ENCODE results near the gene MRE11. TPM values are rescaled to one million over a fixed set of nuclear protein-coding genes. Genes with fewer than 3 reads are reported as not detected.
A peak's percentile ranks its signal among the peaks of the same experiment; 100 is the strongest.
"Not testable (repeated sequence)": the region's sequence is repeated elsewhere in the genome, so short reads cannot be mapped to it uniquely, and the experiment has no call there.

MRE11 gene
- total RNA-seq, 6 experiments from 2014 or later: 12.2 to 17.2 (median 15.7) TPM

GRCh38 chr11:94515398-94515797 lies 21.8 kb upstream of the MRE11 start:
- Mint-ChIP-seq H3K9me3 (no peaks in the 10 kb centered on the region), H3K27me3 (ENCODE audit: insufficient read depth) (peaks cover 25% of the 10 kb centered on the region)
- TF ChIP-seq CTCF (IDR thresholded peaks at IDR 0.05): no peak

GRCh38 chr11:94513091-94513490 lies 19.4 kb upstream of the MRE11 start:
- no peak overlapping the region; the same call in 1 of the 2 replicates for H3K4me3 Mint-ChIP-seq
- H3K36me3 Mint-ChIP-seq (ENCODE audit: low read depth): no peaks in the 10 kb centered on the region
- no peak overlapping the region for H3K27ac Mint-ChIP-seq
- peaks cover 28% of the 10 kb centered on the region for H3K27me3 Mint-ChIP-seq (ENCODE audit: insufficient read depth)
- peaks cover 17% of the 10 kb centered on the region for H3K4me1 Mint-ChIP-seq (ENCODE audit: low read depth)
- TF ChIP-seq CTCF (IDR thresholded peaks at IDR 0.05): no peak
- no peaks in the 10 kb centered on the region for H3K9me3 Mint-ChIP-seq
- DNase-seq: no peak

More at GRCh38 chr11:94515398-94515797, 21.8 kb upstream of the MRE11 start:
- no peaks in the 10 kb centered on the region for H3K36me3 Mint-ChIP-seq (ENCODE audit: low read depth)
- no peak overlapping the region for H3K27ac Mint-ChIP-seq
- DNase-seq: no peak
- H3K4me1 Mint-ChIP-seq (ENCODE audit: low read depth): peaks cover 17% of the 10 kb centered on the region
- no peak overlapping the region for H3K4me3 Mint-ChIP-seq

DNA sequence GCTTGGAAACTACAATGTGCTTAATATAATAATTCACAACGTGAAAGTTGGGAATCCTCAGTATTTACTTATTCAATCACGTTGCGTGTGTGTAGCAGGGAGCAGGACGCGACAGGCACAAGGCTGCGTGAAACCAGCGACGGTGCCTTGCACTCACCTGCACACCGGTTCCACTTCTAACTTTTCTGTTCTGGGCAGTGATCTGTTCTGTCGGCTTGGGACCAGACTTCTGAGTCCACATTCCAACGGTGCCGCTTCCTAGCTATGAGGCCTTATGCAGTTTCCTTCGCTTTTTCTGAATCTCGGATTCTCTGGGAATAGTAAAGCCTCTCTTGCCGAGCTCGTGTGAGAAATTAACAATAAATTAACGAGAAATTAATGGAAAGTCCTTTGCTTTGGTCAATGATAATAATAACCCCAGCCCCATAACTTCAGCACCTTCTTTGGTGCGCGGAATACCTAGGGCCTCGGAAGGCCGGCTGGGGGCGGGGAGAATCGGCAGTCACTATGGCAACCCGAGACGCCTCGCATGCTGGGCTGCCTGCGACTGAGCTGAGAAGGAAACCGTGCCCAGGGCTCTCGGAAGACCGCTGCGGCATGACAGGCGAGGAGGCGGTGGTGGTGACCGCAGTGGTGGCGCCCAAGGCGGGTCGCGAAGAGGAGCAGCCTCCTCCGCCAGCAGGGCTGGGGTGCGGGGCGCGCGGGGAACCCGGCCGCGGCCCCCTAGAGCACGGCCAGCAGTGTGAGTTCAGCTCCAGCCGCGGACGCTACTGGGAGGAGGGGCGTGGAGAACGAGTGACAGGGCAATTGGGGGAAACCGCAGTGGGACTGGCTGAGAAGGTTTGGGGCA lies 18.5 kb upstream of the MRE11 start, which contains the start of gene C11orf97:
Gene C11orf97 (plus strand): TSS at position 530 of the 850 bp plus-strand sequence. CDS start 68 bp downstream, at position 598.
- no peak for TF ChIP-seq CTCF (IDR thresholded peaks at IDR 0.05)
- peaks cover 23% of the 10 kb centered on the region for H3K4me1 Mint-ChIP-seq (ENCODE audit: low read depth)
- no peaks in the 10 kb centered on the region for H3K36me3 Mint-ChIP-seq (ENCODE audit: low read depth)
- DNase-seq: peak; percentile 8
- H3K27ac Mint-ChIP-seq: no peak within 1 kb of the TSS
- H3K9me3 Mint-ChIP-seq: no peaks in the 10 kb centered on the region
- peaks cover 28% of the 10 kb centered on the region for H3K27me3 Mint-ChIP-seq (ENCODE audit: insufficient read depth)
- peak within 1 kb of the TSS; percentile 83 for H3K4me3 Mint-ChIP-seq

- Mint-ChIP-seq H3K4me3 (no peak overlapping the region), H3K9me3 (no peaks in the 10 kb centered on the region), H3K36me3 (ENCODE audit: low read depth) (no peaks in the 10 kb centered on the region), H3K27me3 (ENCODE audit: insufficient read depth) (peaks cover 12% of the 10 kb centered on the region), H3K27ac (no peak overlapping the region), H3K4me1 (ENCODE audit: low read depth) (peaks cover 14% of the 10 kb centered on the region)
- peak; percentile 10 for DNase-seq
- no peak for TF ChIP-seq CTCF (IDR thresholded peaks at IDR 0.05)
Observed at GRCh38 chr11:94507485-94507884, 13.8 kb upstream of the MRE11 start.

GRCh38 chr11:94506513-94506912 lies 12.9 kb upstream of the MRE11 start:
- H3K4me3 Mint-ChIP-seq; H3K27me3 Mint-ChIP-seq (ENCODE audit: insufficient read depth); H3K36me3 Mint-ChIP-seq (ENCODE audit: low read depth); H3K9me3 Mint-ChIP-seq; H3K4me1 Mint-ChIP-seq (ENCODE audit: low read depth); H3K27ac Mint-ChIP-seq; DNase-seq: not testable (repeated sequence)

GRCh38 chr11:94504689-94505293 lies 11.1 kb upstream of the MRE11 start:
- TF ChIP-seq CTCF (IDR thresholded peaks at IDR 0.05): peak; percentile 93
- no peak overlapping the region for H3K4me3 Mint-ChIP-seq
- peaks cover 6% of the 10 kb centered on the region; the same call in 1 of the 2 replicates for H3K4me1 Mint-ChIP-seq (ENCODE audit: low read depth)
- peaks cover 4% of the 10 kb centered on the region for H3K27me3 Mint-ChIP-seq (ENCODE audit: insufficient read depth)
- no peaks in the 10 kb centered on the region for H3K36me3 Mint-ChIP-seq (ENCODE audit: low read depth)
- peak; percentile 58 for DNase-seq
- no peaks in the 10 kb centered on the region for H3K9me3 Mint-ChIP-seq
- H3K27ac Mint-ChIP-seq: no peak overlapping the region
